Measurements from ENCODE around the gene HSPA12A. TPM values are rescaled to one million over a fixed set of nuclear protein-coding genes. Genes with fewer than 3 reads are reported as not detected.

Gene HSPA12A
- total RNA-seq, 1 experiment from 2014 or later: 1.4 TPM

DNA sequence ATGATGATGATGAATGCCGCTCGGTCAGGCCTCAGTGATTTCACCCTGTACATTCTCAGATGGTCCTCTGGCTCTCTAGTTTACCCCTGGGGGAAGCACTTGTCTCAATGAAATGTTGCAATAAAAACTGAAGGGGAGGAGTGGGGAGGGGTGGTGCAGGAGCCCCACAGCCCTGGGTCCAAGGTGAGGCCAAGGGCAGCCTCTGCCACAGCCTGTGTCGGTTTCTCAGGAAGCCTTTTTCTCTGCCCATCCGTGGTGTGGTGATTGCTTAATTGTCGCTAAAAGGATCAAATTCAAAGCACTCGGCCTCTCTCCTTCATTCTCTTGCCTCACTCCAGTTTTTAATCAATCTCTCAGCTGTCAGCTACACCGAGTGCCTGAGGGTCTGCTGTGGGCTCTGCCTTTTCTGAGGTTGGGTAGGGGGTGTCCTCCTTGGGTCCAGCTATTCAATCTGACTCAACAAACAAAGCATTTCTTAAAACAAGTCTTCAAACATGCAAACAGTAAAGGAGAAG is 39.1 kb upstream of the HSPA12A start:
- CTCF ChIA-PET: no interaction called here
- no peak for TF ChIP-seq EZH2 (IDR thresholded peaks at IDR 0.05; ENCODE audit: borderline replicate concordance, low read depth, low read length, poor library complexity, severe bottlenecking)
- TF ChIP-seq, protein P1, sequence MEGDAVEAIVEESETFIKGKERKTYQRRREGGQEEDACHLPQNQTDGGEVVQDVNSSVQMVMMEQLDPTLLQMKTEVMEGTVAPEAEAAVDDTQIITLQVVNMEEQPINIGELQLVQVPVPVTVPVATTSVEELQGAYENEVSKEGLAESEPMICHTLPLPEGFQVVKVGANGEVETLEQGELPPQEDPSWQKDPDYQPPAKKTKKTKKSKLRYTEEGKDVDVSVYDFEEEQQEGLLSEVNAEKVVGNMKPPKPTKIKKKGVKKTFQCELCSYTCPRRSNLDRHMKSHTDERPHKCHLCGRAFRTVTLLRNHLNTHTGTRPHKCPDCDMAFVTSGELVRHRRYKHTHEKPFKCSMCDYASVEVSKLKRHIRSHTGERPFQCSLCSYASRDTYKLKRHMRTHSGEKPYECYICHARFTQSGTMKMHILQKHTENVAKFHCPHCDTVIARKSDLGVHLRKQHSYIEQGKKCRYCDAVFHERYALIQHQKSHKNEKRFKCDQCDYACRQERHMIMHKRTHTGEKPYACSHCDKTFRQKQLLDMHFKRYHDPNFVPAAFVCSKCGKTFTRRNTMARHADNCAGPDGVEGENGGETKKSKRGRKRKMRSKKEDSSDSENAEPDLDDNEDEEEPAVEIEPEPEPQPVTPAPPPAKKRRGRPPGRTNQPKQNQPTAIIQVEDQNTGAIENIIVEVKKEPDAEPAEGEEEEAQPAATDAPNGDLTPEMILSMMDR (conservative IDR thresholded peaks at IDR 0.05; ENCODE audit: low read depth, low read length): no peak
- BruUV-seq (replicated peaks): no TSS peak

DNA sequence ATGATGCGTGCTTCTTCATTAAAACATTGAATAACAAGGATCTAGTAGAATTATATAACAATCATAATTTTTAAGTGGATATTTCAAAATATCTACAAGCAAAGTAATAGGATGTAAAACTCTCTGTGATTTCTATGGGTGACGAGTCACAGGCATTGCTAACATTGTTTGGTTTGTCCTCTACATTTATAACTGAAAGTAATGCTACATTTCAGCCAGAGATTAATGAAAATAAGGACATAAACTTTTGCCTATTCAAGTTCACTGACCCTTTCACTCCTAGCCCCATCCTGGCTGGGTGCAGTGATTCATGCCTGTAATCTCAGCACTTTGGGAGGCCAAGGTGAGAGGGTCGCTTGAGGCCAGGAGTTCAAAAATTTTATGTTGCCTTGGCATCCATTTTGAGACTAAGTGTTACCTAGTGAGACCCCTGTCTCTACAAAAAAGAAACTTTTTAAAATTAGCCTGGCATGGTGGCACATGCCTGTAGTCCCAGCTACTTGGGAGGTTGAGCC is 38.4 kb upstream of the HSPA12A start:
- Histone ChIP-seq H3K27me3 (replicated peaks; ENCODE audit: insufficient read depth, low read depth, low read length, poor library complexity) (no peaks in the 10 kb centered on the region), H3K9me3 (ENCODE audit: low read depth, low read length, poor library complexity, severe bottlenecking) (no peaks in the 10 kb centered on the region), H3K36me3 (ENCODE audit: insufficient read depth, low read length, poor library complexity, severe bottlenecking) (no peaks in the 10 kb centered on the region), H3K4me1 (ENCODE audit: insufficient read depth, low read length, poor library complexity, severe bottlenecking) (no peaks in the 10 kb centered on the region), H3K4me3 (ENCODE audit: low read depth, low read length, poor library complexity, severe bottlenecking) (no peak overlapping the region), H3K27ac (ENCODE audit: low read depth, low read length, poor library complexity, severe bottlenecking) (no peak overlapping the region)
- TF ChIP-seq, protein P1 (conservative IDR thresholded peaks at IDR 0.05; ENCODE audit: low read depth, low read length): no peak
- TF ChIP-seq EZH2 (IDR thresholded peaks at IDR 0.05; ENCODE audit: borderline replicate concordance, low read depth, low read length, poor library complexity, severe bottlenecking): no peak
- no peak for DNase-seq (ENCODE audit: low spot score)
- POLR2A ChIA-PET (ENCODE audit: low non-redundant PET): no interaction called here
- CTCF ChIA-PET: no interaction called here
- intact Hi-C loops (cut with micrococcal nuclease; ENCODE audit: unreplicated experiment): no loop called here
- BruUV-seq (replicated peaks): no TSS peak

More for the DNA sequence above, 39.1 kb upstream of the HSPA12A start:
- no peaks in the 10 kb centered on the region for H3K36me3 ChIP-seq (ENCODE audit: insufficient read depth, low read length, poor library complexity, severe bottlenecking)
- no peaks in the 10 kb centered on the region for H3K4me1 ChIP-seq (ENCODE audit: insufficient read depth, low read length, poor library complexity, severe bottlenecking)
- H3K27ac ChIP-seq (ENCODE audit: low read depth, low read length, poor library complexity, severe bottlenecking): no peak overlapping the region
- DNase-seq (ENCODE audit: low spot score): no peak
- H3K4me3 ChIP-seq (ENCODE audit: low read depth, low read length, poor library complexity, severe bottlenecking): no peak overlapping the region
- POLR2A ChIA-PET (ENCODE audit: low non-redundant PET): no interaction called here
- H3K9me3 ChIP-seq (ENCODE audit: low read depth, low read length, poor library complexity, severe bottlenecking): no peaks in the 10 kb centered on the region
- intact Hi-C loops (cut with micrococcal nuclease; ENCODE audit: unreplicated experiment): no loop called here
- no peaks in the 10 kb centered on the region for H3K27me3 ChIP-seq (replicated peaks; ENCODE audit: insufficient read depth, low read depth, low read length, poor library complexity)

DNA sequence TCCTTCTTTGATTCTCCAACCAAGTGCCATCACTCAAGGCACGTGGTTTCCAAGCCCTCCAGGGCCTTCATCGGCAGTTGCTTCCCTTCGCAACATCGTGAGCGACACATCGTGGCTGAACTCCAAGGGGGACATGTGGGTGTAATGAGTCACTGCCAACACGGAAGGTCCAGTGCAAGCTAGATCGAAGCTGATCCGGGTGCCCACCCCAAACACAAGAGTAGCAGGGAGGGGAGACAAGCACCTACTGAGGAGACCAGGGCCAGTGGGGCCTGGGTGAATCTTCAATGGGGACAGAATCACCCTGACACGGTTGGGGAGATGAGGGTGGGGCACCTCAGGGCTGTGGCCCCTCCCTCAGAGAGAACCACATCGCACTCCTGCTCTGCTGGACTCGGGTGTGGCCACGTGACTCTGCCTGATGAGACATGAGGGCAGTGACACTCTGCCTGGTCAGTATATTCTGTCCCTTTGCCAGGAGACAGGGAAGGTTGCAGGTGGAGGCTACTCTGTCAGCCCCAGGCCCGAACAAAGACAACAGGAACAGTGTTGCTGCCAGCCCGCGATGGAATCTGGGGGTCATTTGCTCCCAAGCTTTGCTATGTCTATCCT is 36.8 kb upstream of the HSPA12A start:
- Histone ChIP-seq H3K4me1 (ENCODE audit: insufficient read depth, low read length, poor library complexity, severe bottlenecking) (no peaks in the 10 kb centered on the region), H3K4me3 (ENCODE audit: low read depth, low read length, poor library complexity, severe bottlenecking) (no peak overlapping the region), H3K27ac (ENCODE audit: low read depth, low read length, poor library complexity, severe bottlenecking) (no peak overlapping the region), H3K36me3 (ENCODE audit: insufficient read depth, low read length, poor library complexity, severe bottlenecking) (no peaks in the 10 kb centered on the region), H3K27me3 (replicated peaks; ENCODE audit: insufficient read depth, low read depth, low read length, poor library complexity) (no peaks in the 10 kb centered on the region), H3K9me3 (ENCODE audit: low read depth, low read length, poor library complexity, severe bottlenecking) (no peaks in the 10 kb centered on the region)
- TF ChIP-seq, protein P1 (conservative IDR thresholded peaks at IDR 0.05; ENCODE audit: low read depth, low read length): no peak
- no peak for TF ChIP-seq EZH2 (IDR thresholded peaks at IDR 0.05; ENCODE audit: borderline replicate concordance, low read depth, low read length, poor library complexity, severe bottlenecking)
- CTCF ChIA-PET: interaction anchor here (0.6 kb wide), 1 partner anchor 97 kb away, joined by 3 read pairs; no protein-coding TSS in a partner anchor
- no TSS peak for BruUV-seq (replicated peaks)
- intact Hi-C loops (cut with micrococcal nuclease; ENCODE audit: unreplicated experiment): no loop called here
- POLR2A ChIA-PET (ENCODE audit: low non-redundant PET): no interaction called here
- DNase-seq (ENCODE audit: low spot score): no peak

Measured in A673 (cell line).